GM19193 (cell line): Measurements from ENCODE around the gene TBC1D22A.

Experiments used
- POLR2A ChIP-seq: IDR thresholded peaks from 4 replicates; pipeline ENCODE4 v1.6.1; 2011; ENCODE audit not compliant: insufficient read depth, insufficient read length; ENCODE audit errors: extremely low read depth

TBC1D22A gene

DNA sequence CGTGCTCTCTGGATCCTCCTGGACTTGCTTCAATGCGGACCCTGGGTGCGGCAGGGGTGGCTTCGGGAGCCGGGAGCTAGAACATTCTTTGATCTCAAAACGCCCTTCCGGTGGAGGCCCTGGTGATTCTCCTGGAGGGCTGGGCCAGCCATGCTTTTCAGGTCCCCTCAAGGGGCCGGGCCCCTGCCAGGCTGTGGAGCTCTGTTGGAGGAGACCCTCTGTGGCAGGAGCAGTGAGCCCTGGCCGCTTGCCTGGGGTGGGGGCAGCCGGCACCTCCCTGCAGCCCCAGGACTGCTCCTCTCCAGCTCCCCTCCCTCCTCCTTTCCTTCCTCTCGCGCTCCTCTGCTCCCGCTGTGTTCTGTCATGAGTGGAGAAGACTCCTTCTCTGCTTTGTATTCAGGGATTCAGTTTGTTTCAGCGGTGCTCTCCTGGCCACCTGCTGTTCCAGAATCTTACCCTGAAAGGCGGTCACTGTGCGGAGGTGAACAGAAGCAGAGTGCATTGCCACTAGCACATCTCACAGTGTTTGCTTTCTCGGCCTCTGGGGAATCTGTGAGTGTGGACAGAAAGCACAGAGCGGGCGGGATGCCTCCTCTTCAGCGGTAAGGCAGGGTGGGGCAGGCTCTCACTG, 289.1 kb downstream of the TBC1D22A start:
- TF ChIP-seq POLR2A, result no peak

DNA sequence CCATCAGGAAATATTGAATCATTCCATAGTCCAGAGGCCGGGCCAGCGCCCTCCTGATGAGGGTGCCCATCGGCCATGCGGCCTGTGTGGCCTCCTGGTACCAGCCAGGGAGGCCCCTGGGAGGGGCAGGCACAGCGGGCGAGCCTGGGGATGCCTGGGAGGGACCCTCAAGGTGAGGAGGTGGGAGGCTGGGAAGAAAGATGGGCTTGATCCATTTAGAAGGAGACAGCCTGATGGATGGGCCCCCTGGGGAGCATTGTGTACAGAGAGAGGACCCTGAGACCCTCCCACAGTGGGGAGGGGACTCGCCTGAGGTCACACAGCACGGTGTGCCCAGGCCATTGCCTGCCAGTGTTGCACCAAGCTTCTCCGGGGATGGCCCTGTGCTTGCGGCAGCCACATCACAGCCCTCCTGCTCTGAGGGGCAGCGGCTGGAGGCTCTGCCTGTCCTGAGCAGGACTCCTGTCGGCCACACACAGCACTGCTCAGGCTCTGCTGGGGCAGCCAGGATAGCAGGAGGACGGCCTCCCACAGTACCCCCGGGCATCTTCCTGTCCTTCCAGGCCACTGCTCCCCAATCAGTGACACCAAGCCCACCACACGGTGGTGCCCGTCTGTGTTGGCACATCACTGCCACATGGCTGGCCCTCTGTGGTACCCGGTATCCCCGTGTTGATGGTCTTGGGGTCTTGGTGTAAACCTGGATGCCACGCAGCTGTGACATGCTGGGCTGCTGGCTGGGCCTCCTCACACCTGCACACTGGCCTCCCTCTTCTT, 290.0 kb downstream of the TBC1D22A start:
- no peak for TF ChIP-seq POLR2A

DNA sequence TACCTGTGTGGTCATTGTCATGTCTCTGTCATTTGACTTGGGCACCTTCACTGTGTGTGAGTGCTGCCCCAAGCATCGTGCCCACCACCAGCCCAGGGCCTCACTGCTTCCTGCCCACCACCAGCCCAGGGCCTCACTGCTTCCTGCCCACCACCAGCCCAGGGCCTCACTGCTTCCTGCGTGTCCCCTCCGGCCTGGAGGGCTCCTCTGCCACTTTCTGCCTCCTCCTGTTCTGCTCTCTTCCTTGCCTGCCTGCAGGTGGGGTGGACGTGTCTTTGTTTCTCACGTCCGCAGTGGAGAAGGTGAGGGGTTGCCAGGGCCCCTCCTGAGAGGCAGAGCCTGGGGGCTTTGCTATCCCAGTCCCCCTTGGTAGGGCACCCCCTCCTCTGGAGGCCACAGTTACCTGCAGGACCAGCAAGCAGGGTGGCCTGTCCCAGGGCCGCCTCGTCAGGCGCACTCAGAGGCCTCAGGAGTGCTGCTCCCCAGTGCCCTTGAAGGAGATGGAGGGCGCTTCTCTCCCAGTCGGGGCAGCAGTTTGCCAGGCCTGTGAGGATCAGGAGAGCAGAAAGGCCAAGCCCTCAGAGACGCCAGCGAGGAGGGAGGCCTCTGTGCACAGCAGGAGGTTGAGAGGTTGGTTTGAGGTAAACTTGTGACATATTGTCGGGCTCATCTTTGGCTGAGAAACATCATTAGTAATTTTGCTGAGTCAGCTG, 290.7 kb downstream of the TBC1D22A start:
- no peak for TF ChIP-seq POLR2A

DNA sequence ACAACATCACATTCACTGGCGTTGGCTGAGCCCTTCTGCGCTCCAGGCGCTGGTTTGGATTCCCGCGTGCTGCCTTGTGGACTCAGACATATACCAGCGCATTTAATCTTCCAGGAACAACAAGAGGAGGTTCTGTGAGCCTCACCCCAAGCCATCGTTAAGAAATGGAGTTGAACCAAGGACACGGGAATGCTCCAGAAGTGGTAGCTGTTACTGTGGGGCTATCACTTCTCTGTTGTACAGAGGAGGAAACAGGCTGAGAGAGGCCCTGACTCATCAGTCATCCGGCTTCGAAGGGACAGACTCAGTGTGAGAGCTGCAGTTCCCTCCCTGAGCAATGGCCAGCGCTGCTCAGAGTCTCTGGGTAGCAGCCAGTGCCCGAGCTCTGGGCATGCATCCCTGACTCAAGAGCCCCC, 291.3 kb downstream of the TBC1D22A start:
- TF ChIP-seq POLR2A, result no peak

DNA sequence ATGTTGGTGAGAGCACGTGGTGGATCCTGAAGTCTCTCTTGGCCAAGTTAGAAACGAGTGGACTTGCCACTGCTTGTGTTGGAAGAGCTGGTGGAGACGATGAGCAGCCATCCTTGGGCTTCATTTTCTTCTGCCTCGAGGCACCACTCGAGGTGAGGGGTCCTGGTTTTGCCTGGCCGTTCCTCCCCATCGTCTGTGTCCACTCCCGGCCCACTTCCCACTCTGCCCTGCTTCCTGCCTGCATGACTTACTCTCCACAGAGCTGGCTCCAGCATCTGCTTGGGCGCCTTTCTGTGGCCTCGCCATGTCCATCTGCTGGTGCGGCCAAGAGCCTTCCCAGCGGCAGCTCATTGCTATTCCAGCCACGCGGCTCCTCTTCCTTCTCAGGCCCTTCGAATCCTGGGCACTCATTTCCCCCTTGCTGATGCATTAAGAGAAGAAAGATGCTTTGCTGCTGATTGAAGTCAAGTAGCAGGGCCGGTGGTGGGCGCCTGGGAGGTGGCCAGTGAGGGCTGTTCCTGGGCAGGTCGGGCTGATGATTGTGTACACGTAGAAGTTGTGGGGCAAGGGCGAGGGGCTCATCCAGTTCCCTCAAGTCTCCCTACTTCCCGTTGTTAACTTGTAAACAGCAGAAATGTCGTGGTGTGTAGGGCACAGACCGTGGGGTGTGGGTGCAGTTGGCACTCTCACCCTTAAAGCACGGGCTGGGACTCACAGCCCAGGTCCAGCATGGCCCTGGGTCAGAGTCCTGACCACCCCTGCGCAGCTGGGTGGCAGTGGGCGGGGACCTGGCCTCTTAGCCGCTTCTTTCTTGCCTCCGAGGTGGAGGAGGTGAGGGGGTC, 292.0 kb downstream of the TBC1D22A start:
- no peak for TF ChIP-seq POLR2A

DNA sequence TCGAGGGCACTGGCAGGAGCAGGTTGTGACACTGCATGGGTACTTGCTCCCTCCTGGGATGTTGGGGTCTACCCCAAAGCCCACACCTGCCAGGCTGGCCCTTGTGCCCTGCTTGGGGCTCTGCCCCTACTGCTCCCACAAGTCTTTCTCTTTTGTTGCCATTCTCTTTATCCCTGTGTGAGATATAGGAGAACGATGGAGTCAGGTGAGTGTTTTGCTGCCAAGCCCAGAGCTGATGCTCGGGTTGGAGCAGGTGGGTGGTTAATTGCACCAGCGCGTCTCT, 292.6 kb downstream of the TBC1D22A start:
- TF ChIP-seq POLR2A, result no peak

DNA sequence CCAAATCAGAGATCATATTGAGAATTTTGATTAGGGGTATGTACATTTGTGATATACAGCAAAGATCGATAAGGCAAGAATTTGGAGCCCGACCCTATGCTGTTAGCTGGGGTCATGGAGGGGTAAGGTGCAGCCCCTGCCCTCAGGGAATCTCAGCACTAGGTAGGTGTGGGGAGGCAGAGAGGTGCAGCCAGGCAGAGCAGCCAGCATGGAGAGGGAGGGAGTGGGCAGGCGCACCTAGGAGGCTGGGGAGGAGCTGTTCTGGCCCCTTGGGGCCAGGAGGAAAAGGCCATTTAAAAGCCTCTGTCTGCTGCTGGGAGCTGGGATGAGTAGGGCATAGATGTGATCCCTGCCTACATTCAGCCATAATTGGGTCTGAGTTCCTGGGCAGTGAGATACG, 293.0 kb downstream of the TBC1D22A start:
- TF ChIP-seq POLR2A, result no peak

DNA sequence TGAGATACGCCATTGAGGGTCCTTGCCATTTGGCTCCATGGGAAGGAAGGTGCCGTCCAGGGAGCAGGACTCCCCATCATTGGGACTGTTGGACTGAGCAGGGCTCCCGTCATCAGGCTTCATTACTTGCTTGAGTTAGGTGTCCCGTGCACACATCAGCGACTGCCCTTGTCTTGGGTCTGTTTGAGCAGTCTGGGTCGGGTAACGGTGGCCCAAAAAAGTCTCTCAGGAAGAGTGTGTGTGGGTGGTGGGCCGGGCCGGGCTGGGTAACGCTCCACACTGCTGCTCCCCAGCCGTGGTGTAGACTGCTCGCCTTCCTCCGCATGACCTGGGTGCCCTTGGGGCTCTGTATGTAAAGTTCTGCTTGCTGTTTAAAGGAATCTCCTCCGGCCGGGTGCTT, 293.5 kb downstream of the TBC1D22A start:
- TF ChIP-seq POLR2A, result no peak

DNA sequence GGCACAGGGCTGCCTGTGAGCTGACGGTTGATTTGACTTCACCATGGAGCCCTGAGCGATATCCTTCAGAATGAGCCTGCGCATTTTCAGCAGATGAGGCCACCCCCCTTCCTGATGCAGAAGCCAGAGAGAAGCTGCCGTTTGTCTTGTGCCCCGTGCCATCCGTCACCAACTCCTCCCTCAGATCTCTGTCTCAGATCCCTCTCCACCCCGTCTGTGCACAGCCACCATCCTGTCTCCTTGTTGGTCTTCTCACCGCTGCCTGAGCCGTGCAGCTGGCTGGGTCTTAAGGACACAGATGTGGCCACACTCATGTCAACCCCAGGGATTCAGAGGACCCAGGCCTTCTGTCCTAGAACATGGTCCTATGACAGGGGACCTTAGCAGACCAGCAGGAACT, 293.9 kb downstream of the TBC1D22A start:
- TF ChIP-seq POLR2A, result no peak

DNA sequence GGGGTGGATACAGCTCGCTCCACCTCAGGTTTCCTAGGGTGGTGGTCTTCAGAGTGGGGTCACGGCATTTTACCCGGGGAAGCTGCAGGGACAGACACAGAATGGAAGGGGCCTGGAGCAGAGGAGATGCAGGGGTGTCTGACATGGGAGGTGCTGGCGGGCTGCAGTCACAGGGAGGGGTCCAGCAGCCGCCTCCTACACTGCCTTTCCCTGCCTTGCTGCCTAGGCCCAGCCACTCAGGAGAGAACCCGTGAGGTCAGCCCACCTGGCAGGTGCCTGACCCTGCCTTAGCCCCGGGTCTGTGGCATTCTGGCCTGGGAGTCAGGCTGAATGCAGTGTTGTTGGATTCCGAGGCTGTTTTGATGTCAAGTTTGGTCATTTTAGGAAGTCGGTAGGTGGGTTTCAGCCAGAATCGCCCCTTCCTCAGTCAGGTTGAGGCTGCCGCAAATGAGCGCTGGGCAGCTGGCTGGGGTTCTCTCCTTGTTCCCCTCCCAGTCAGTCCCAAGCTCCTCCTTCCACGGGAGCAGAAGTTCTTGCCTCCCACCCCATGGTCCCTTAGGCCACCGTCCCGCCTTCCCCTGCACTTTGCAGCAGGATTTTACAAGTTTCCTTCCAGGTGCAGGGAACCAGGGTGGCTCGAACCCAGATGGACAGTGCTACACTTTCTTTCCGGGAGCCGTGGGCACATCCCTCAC, 294.5 kb downstream of the TBC1D22A start:
- no peak for TF ChIP-seq POLR2A

DNA sequence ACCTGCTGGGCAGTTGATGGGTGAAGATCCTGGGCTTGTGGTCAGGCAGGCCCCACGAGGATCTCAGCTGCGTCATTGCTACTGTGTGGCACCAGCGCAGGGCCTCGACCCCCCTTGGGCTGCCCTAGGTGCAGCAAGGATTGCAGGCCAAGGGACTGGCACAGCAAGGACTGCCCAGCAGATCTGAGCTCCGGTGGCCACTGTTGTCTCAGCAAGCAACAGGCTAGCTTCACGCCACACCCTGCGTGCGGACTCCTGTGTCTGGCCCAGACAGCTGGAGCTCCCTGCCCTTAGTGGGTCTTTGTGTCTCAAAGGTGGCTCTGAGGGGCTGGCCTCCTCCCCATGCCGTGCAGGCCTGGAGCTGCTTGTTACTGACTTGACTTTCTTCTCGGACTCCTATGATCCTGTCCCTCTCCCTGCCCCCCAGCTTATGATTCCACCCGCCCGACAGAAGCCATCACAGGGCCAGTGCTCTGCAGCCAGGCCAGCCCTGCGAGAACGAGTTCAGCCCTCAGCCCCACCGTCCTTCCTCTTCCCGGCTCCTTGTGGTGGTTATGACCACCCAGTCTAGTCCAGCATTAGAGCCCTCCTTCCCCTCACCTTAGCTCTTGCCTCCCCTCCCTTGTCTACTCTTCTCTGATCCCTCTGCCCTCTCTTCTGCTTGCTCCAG, 295.6 kb downstream of the TBC1D22A start:
- no peak for TF ChIP-seq POLR2A

DNA sequence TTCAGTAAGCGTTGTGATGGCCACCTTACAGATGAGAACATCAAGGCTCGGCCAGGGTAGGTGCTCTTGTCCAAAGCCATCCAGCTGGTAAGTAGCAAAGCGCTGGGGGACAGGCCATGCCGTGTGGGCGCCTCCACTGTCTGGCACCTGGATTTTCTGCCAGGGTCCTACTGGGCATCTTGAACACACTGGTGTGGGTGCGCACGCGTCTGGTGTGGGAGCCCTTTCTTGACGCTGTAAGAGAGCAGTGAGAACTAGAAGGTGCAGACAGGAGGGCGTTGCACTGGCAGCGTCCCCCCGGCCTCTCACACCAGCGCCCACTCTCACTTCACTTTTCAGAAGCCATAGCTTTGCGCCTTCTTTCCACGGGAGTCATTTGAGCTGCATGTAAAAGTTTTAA, 296.6 kb downstream of the TBC1D22A start:
- TF ChIP-seq POLR2A, result no peak

DNA sequence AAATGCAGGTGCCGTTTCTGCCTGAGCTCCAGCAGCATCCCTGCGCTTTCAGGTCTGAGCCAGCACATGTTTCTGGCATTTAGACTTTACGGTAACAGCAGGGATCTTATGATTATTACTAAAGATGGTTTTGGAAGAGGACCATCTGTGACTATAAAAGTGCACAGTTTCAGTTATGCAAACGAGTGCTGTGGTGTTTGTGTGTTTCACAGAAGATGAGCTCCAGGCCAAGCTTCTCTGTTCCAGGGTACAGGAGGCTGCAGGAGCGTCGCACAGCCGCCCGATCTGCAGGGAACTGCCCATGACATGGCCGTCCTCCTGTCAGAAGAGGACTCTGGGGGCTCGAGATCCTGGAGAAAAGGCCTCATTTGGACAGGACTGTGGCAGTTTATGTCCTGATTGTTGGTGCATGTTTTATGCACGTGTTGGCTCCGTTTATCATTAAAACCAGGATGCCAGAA, 297.3 kb downstream of the TBC1D22A start:
- TF ChIP-seq POLR2A, result no peak

DNA sequence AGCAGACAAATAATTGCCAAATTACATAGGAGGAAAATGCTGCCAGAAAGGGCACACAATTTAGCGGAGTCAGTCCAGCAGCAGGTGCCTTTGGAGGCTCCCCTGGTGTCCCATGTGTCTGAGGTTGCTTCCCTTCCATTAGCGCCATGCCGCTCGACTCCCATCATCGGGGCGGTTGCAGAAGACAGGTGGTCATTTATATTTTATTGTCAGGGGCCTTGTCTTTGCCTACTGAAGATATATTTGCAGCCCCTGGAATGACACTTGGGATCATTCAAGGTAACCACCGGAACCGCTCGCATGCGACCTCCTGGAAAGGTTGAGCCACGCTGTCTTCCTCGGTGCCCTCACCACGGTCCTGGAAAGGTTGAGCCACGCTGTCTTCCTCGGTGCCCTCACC, 298.3 kb downstream of the TBC1D22A start:
- TF ChIP-seq POLR2A, result no peak

DNA sequence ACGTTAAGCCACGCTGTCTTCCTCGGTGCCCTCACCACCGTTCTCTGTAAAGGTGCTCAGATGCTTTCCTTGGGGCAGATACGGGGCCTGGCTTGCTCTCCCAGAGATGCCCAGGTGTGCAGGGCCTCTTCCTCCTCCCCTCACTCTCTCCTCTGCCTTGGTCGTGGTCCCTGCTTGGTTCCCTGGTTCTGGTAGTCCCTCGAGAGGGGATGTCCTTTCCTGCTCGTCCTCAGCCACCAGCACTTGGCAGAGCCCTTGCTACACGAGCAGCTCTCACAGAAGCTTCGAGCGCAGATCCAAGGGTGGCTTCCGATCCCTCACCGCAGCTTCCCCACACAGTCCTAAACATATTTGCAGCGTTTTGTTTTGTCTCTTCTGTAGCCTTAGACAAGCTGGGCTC, 298.8 kb downstream of the TBC1D22A start:
- TF ChIP-seq POLR2A, result no peak

DNA sequence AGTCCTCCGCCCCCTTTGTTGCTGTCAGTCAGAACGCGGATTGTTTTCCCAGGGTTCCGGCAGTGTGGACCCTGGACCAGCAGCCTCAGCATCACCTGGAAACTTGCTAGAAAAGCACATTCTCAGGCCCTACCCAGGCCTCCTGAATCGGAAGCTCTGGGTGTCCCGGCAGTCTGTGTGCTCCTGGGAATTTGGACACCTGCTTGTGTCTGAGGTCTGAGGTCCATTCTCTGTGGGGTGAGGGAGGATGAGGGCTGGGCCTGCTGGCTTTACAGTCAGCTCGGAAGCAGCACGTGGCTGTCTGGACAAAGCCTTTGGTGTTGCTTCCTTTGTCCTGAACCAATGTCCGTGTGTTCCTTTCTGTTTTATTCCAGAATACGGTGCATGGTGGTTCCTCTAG, 299.7 kb downstream of the TBC1D22A start:
- TF ChIP-seq POLR2A, result no peak
